ENCODE measurements around the gene SYT1. TPM values are rescaled to one million over a fixed set of nuclear protein-coding genes. Genes with fewer than 3 reads are reported as not detected.

The SYT1 gene
- total RNA-seq, 4 donors from 2014 or later = 1.4 to 4.1 (median 1.8) TPM

DNA sequence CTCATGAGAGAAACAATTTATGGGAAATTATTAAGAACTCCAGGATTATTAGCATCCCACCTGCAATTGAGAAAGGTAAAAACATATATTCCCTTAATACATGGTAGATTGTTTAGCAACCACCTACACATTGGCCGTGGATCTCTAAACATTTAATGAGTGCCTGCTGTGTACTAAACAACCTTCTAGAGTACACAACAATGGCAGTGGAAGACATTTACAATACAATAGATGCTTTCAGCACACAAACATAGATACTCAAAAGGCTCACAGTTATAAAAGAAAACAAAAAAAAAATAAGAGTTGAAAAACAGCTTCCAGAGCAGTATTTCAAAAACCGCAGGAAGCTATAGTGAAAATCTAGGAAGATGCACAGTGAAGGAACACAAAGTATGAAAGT lies 382.9 kb downstream of the SYT1 start:
- no peaks in the 10 kb centered on the region for H3K27me3 ChIP-seq
- no peaks in the 10 kb centered on the region for H3K4me1 ChIP-seq
- no peak for TF ChIP-seq POLR2A (IDR thresholded peaks at IDR 0.05)
- TF ChIP-seq, protein P1, sequence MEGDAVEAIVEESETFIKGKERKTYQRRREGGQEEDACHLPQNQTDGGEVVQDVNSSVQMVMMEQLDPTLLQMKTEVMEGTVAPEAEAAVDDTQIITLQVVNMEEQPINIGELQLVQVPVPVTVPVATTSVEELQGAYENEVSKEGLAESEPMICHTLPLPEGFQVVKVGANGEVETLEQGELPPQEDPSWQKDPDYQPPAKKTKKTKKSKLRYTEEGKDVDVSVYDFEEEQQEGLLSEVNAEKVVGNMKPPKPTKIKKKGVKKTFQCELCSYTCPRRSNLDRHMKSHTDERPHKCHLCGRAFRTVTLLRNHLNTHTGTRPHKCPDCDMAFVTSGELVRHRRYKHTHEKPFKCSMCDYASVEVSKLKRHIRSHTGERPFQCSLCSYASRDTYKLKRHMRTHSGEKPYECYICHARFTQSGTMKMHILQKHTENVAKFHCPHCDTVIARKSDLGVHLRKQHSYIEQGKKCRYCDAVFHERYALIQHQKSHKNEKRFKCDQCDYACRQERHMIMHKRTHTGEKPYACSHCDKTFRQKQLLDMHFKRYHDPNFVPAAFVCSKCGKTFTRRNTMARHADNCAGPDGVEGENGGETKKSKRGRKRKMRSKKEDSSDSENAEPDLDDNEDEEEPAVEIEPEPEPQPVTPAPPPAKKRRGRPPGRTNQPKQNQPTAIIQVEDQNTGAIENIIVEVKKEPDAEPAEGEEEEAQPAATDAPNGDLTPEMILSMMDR (IDR thresholded peaks at IDR 0.05) = no peak
- no peak for DNase-seq
- no peaks in the 10 kb centered on the region for H3K36me3 ChIP-seq
- H3K4me3 ChIP-seq = no peak overlapping the region
- H3K9me3 ChIP-seq = no peaks in the 10 kb centered on the region
- H3K27ac ChIP-seq = no peak overlapping the region

DNA sequence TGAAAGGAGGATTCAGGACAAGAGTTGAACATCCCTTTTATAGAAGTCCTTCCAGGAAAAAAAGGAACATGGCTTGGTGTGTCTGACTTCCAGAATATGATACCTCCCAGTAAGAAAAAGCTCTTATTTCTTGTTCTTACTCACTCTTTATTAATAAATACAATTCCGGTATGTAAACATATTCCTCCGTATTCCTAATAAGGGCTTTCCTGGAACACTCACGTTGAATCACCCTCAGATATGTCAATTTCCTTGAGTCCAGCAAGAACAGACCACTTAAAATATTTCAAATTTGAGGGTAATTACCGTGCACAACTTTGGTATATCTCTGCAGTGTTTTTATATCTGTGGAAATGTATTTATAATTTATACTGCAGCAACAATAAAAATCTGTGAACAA lies 385.6 kb downstream of the SYT1 start:
- no peak for DNase-seq
- no peak overlapping the region for H3K4me3 ChIP-seq
- H3K27ac ChIP-seq = no peak overlapping the region
- H3K4me1 ChIP-seq = no peaks in the 10 kb centered on the region
- no peaks in the 10 kb centered on the region for H3K27me3 ChIP-seq
- H3K36me3 ChIP-seq = no peaks in the 10 kb centered on the region
- H3K9me3 ChIP-seq = no peaks in the 10 kb centered on the region
- TF ChIP-seq POLR2A (IDR thresholded peaks at IDR 0.05) = no peak
- TF ChIP-seq, protein P1 (IDR thresholded peaks at IDR 0.05) = no peak

DNA sequence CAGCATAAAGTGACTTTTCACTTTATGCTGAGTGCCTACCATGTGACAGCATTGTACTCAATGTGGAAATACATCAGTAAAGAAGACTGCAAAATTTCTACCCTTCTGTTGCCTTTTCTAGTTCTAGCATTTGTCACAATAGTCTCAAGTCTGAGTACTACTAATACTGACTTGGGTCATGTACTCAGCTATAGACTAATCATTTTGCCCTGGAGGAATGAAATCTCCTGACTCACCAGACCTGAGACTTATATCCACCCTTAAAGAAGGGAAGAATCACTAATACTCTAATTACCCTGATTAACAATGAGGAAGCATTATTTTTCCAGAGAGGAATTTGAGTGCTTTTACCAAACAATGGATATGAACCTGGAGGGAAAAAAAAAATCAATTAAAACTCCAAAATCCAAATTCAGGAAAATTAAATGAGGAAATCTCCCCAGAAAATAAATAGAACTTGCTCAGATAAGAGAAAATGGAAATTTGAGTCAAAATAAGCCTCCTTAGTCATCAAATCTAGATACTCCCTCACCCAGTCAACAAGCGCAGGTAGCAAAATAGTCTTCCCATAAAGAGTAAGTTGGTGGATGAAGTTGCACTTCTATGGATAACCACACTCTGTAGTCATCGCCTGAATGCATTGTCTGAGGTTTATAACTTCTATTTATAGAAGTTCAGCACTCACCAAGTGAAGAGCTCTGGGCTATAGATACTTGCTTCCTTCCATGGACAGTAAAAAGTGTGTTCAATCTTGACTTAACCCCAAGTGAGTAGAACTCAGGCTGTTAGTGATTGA lies 386.6 kb downstream of the SYT1 start:
- Histone ChIP-seq H3K36me3 (no peaks in the 10 kb centered on the region), H3K27ac (no peak overlapping the region), H3K4me1 (no peaks in the 10 kb centered on the region), H3K4me3 (no peak overlapping the region), H3K9me3 (no peaks in the 10 kb centered on the region), H3K27me3 (no peaks in the 10 kb centered on the region)
- no peak for DNase-seq
- TF ChIP-seq POLR2A (IDR thresholded peaks at IDR 0.05) = no peak
- TF ChIP-seq, protein P1 (IDR thresholded peaks at IDR 0.05) = no peak

DNA sequence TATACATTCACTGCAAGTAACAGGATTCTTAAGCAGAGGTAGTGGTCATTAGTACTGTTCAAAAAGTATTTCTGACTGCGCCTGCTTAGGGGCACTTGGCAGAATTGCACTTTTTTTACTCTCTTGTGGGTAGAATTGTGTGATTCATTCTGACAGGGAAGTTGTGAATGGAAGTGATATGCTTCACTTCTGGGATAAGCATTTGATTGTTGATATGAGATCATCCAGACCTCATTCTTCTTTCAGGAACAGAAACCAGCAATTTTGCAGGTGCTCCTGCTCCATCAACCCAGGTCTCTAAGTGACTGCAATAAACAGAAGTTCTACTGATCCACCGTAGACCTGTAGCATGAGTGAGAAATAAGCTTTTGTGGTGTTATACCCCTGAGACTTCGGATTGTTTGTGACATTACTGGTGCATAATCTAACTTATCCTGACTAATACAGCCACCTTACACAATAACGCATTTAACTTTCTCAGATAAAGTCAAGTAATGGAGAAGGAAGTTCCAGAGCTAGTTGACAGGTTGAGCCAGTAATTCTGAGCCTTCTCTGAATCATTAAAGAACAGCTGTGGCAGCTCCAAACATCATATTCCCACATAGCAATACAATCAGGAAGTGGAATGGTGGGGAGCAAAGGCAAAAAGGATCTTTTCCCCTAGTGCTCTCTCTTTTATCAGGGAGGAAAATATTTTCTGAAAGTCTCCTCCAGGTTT lies 387.9 kb downstream of the SYT1 start:
- Histone ChIP-seq H3K27ac (no peak overlapping the region), H3K27me3 (no peaks in the 10 kb centered on the region), H3K4me1 (no peaks in the 10 kb centered on the region), H3K4me3 (no peak overlapping the region), H3K9me3 (no peaks in the 10 kb centered on the region), H3K36me3 (no peaks in the 10 kb centered on the region)
- TF ChIP-seq, protein P1 (IDR thresholded peaks at IDR 0.05) = no peak
- TF ChIP-seq POLR2A (IDR thresholded peaks at IDR 0.05) = no peak
- no peak for DNase-seq

DNA sequence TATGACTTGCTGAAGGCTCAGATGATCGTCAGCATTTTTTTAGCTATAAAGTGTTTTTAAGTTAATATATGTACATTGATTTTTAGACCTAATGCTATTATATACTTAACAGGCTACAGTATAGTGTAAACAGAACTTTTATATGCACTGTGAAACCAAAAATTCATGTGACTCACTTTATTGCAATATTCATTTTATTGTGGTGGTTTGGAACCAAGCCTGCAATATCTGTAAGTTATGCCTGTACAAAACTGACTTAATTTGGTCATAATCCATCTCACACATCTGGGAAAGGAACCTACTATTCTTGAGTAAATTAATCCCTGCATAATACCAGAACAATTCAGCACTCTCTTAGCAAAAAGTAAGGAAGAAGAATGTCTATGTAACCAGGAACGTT lies 390.7 kb downstream of the SYT1 start:
- no peaks in the 10 kb centered on the region for H3K27me3 ChIP-seq
- no peak for TF ChIP-seq POLR2A (IDR thresholded peaks at IDR 0.05)
- TF ChIP-seq, protein P1 (IDR thresholded peaks at IDR 0.05) = no peak
- H3K4me3 ChIP-seq = no peak overlapping the region

More for the DNA sequence above, 390.7 kb downstream of the SYT1 start:
- no peak overlapping the region for H3K27ac ChIP-seq
- no peaks in the 10 kb centered on the region for H3K36me3 ChIP-seq
- no peaks in the 10 kb centered on the region for H3K9me3 ChIP-seq
- H3K4me1 ChIP-seq = no peaks in the 10 kb centered on the region
- no peak for DNase-seq

Data from Peyer's patch (tissue), 4 donors.